ENCODE results near the gene SRSF10. TPM values are rescaled to one million over a fixed set of nuclear protein-coding genes. Genes with fewer than 3 reads are reported as not detected.

The SRSF10 gene
- total and polyA plus RNA-seq, 2 of the 8 experiments (the other 6 are each of a cell fraction or from before 2014, with no cell fraction given) = 155 to 194 TPM

DNA sequence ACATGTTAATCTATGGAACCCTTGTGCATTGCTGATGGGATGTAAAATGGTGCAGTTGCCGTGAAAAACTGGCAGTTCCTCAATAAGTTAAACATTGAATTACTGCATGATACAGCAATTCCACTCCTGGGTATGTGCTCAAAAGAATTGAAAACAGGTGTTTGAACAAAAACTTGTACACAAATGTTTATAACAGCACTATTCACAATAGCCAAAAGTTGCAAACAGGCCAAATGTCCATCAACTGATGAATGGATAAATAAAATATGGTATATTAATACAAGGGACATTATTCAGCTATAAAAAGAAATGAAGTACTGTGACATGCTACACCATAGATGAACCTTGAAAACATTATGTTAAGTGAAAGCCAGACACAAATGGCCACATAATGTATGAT, 17.7 kb upstream of the SRSF10 start (continued):
- no peak for TF ChIP-seq HDAC2 (IDR thresholded peaks at IDR 0.05; ENCODE audit: borderline replicate concordance in 1 of 2, low read depth in 2 of 2, low read length in 2 of 2)
- TF ChIP-seq PHF8 (conservative IDR thresholded peaks at IDR 0.05; ENCODE audit: low read depth, low read length) = no peak
- TF ChIP-seq POLR2AphosphoS5 (IDR thresholded peaks at IDR 0.05; ENCODE audit: low read depth, low read length) = no peak
- no peak for TF ChIP-seq GTF2F1 (IDR thresholded peaks at IDR 0.05; ENCODE audit: borderline replicate concordance, low read depth, low read length)
- TF ChIP-seq, protein P1, sequence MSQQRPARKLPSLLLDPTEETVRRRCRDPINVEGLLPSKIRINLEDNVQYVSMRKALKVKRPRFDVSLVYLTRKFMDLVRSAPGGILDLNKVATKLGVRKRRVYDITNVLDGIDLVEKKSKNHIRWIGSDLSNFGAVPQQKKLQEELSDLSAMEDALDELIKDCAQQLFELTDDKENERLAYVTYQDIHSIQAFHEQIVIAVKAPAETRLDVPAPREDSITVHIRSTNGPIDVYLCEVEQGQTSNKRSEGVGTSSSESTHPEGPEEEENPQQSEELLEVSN (IDR thresholded peaks at IDR 0.05) = no peak

Data from H1 (cell line).